NOMO-1 (cell line): ENCODE measurements around the gene COA1.
"Not testable (repeated sequence)": the region's sequence is repeated elsewhere in the genome, so short reads cannot be mapped to it uniquely, and the experiment has no call there.

ENCODE experiments used
- DNase-seq, 2 experiments: peaks; one replicate each; lab custom pipeline; 2025; ENCODE audit not compliant: unreplicated experiment in 2 of 2; lab: John Stamatoyannopoulos, UW

Gene COA1

DNA sequence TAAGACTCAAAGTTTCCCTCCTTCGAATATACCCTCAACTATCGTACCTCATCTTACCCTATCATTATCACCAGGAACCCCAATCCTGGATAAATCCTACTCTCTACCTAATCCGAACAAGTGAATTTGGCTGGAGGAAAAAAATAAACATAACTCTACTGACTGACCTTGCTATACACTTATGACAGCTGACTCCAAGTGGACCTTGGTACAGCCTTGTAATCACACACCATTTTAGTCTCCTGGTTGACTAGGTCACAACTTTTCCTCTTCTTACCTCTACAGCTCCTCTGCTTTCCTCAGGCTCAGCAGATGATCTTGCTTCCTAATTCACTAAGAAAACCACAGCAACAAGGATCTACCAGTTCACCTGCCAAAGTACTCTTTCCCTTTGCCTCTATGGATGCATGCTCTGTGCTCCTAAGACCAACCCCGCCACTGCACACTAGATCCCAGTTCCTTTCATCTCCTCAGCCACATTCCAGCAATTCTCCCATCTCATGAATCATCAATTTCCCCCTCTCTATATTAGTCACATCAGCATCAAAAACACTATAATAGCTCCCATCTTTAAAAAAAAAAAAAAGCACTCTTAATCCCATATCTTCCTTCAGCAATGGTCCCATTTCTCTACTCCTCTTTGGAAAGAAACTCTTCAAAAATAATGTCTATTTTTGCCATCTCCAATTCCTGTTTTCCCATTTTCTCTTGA, 35.5 kb downstream of the COA1 start:
- no peak for DNase-seq

DNA sequence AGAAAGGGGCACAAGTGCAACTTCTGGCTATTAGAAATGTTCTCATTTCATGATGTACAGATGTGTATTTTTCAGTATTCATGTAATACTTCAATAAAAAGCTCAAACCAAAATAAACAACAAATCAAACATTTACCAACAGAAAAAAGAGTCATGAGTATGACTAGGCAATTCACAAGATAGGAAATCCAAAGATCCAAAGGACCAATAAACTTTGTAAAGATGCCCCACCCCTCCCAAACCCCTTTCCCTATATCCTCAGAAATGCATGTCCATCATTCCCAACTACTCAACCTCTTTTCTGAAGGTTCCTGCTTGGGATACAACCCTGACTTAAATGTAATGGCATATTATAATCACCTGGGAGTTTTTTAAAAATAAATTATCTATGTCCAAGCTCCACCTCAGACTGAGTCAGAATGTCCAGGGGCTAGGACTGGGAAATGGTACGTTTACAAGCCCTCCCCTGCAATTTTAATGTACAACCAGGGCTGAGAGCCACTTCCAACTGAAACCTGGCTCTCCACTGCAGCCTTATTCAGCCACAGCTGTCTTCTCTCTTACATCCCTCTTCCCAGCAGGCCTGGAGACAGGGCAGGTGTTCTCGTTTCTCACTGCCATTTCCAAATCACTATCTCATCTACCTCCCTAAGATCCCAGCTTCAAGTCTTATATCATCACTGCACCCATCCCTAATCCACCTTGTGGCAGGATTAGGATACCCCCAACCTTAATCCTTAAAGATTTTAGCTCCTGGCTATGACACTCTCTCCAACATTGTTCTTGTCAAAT, 36.5 kb downstream of the COA1 start:
- no peak for DNase-seq

DNA sequence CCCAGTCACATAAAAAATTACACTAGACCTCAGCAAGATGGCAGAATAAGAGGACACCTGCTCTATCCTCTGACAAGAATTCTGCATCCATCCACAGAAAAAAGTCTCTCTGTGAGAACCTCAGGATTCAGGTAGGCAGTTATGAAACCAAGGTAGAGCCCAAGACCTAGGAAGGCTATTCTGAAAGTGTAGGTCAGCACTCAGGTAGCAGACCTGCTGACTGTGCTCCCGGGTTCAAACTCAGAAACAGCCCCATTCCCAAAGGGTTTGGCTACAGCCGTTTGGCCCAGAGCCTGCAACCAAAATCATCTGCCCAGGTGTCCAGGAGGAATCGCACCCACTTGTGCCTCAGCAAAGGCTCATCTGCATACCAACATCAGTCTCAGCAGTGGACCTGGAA, 37.7 kb downstream of the COA1 start:
- DNase-seq = no peak

DNA sequence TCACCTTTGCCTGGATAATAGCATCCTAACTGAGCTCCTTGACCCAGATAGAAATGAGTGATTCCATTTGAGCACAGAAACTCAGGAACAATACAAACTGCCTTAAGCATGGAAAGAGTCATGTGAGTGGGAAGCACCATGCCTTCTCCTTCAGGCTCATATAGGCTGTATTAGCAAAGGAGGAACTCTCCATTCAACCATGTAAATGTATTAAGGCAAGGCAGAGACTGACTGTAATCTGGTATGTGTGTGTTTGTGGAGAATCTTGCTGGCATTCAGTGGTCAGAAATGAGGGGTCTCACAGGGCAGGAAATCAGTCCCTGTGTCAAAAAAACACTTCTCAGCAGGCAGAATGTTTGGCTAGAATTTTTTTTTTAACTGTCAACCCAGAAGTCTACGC, 40.2 kb downstream of the COA1 start:
- no peak for DNase-seq

DNA sequence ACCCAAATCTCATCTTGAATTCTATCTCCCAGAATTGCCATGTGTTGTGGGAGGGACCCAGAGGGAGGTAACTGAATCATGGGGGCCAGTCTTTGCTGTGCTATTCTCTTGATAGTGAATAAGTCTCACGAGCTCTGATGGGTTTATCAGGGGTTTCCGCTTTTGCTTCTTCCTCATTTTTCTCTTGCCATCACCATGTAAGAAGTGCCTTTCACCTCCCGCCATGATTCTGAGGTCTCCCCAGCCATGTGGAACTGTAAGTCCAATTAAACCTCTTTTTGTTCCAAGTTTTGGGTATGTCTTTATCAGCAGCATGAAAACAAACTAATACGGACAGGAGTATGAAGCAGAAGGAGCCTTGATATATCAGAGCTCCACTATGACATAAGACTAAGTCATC, 41.5 kb downstream of the COA1 start:
- DNase-seq = not testable (repeated sequence)

DNA sequence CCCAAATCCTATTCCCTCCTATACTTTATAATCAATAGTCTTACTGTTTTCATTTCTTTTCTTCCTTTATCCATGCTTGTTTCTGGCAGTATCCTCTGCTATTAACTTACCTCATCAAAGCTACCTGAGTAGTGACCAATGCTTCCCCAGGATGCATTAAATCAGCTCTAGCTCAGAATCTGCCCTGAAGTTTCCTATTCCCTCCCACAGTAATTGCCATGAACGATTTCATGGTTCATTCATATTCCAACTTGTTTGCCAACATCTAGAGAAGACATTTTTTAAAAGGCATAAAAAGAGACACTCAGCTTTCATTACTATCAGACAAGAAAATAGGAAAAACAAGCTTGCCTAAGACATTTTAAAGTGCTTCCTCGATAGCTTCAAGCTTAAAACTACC, 42.3 kb downstream of the COA1 start:
- no peak for DNase-seq

DNA sequence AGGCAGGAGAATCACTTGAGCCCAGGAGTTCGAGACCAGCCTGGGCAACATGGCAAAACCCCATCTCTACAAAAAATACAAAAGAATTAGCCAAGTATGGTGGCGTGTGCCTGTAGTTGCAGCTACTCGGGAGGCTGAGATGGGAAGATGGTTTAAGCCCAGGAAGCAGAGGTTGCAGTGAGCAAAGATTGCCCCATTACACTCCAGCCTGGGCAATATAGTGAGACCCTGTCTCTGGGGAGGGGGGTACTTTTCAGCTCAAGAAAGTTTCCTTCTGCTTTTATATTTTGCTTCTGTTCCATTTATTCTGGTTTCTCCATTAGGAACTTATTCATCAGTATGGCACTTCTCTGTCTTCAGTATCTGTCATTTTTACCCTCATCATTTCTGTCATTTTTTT, 48.6 kb downstream of the COA1 start:
- DNase-seq = no peak

DNA sequence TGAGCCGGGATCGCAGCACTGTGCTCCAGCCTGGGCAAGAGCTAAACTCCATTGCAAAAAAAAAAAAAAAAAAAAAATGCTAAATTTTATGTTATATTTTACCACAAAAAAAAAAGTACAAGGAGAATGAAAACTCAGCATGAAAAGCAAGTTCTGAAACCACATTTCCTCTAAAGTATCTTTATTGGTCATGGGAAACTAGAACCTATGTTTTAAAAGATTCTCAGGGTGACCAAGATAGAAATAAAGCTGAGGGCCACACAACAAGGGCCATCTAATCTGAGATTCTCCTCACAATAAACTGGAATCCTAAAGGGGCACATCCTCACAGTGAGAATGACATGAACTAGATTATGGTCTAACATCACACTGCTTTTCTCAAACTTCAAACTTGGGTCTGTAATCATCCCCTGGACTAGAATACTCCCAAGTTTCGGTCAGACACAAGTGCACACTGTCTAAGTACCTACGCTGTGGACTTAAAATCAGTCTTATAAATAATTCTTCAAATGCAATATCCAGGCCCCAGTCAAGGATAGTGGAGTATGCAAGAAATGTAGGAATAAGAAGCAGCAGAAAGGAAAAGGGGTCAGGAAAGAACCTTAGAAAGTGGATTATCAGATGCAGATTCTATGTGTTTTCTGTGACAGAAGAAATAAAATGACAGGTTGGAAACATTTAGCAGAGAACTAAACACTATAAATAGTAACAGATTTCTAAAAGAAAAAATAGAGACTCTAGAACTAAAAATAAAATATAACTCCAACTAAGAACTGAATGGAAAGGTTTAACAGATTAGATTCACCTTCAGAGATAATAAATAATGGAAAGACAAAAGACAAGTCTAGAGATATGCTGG, 49.9 kb downstream of the COA1 start:
- no peak for DNase-seq

DNA sequence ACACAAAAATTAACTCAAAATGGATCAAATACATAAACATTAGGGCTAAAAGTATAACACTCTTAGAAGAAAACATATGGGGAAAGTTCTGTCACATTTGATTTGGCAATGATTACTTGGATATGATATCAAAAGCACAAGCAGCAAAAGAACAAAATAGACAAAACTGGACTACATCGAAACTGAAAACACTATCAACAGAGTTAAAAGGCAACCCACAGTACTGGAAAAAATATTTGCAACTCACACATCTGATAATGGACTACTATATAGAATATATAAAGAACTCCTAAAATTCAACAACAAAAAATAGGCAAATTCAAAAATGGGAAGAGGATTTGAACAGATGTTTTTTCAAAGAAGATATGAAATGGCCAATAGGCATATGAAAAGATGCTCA, 51.0 kb downstream of the COA1 start:
- DNase-seq = no peak

DNA sequence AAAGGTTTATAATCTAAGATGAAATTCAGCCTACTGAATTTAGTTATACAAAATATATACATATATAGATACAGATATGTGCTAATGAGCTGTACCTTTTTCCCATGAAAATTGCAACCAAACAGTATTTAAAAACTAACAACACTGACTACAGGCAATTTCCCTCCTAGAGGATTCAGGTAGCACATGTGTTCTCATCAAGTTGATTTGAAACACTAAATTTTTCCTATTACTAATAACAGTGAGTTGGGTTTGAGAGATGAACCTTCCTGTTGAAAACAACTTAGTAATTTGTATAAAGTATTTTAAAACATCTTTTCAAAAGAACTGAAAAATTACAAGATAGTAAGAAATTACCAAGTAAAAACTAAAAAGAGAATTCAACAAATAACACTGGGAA, 51.5 kb downstream of the COA1 start:
- DNase-seq = no peak

DNA sequence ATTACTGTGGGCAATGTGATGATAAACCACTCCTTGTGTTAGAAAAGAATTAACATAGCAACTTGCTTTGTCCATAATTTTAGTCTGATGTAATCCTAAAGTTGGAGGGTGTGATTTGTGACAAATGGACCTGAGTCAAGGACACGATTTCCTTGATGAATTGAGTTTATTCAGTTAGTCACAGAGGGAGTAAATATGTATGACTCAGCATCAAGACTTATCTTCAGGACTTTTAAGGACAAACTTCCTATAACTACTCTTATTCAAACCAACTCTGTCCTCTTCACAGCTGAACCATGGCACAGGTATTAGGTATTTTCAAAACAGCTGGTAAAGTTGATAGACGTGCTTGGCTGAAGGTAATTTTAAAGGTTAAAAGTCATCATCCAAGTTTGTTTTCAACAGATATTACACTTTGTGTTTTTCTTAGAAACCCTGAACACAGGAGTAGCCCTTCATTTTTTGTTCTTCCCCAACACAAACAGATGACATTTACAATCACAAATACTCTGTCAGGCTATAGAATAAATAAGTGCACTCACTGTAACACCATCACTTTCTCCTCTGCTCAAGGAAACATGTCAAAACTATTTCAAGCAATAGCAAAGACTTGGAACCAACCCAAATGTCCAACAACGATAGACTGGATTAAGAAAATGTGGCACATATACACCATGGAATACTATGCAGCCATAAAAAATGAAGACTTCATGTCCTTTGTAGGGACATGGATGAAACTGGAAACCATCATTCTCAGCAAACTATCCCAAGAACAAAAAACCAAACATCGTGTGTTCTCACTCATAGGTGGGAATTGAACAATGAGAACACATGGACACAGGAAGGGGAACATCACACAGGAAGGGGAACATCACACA, 54.5 kb downstream of the COA1 start:
- DNase-seq = no peak

DNA sequence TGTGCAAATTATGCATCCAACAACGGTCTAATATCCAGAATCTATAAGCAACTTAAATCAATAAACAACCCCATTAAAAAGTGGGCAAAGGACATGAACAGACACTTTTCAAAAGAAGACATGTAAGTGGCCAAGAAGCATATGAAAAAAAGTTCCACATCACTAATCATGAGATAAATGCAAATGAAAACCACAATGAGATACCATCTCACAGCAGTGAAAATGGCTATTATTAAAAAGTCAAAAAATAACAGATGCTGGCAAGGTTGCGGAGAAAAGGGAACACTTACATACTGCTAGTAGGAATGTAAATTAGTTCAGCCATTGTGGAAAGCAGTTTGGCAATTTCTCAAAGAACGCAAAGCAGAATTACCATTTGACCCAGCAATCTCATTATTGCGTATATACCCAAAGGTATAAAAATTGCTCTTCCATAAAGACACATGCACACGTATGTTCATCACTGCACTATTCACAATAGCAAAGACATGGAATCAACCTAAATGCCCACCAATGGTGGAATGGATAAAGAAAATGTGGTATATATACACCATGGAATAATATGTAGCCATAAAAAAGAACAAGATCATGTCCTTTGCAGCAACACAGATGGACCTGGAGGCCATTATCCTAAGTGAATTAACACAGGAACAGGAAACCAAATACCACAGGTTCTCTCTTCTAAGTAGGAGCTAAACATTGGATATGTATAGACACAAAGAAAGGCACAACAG, 55.9 kb downstream of the COA1 start:
- DNase-seq = not testable (repeated sequence)

DNA sequence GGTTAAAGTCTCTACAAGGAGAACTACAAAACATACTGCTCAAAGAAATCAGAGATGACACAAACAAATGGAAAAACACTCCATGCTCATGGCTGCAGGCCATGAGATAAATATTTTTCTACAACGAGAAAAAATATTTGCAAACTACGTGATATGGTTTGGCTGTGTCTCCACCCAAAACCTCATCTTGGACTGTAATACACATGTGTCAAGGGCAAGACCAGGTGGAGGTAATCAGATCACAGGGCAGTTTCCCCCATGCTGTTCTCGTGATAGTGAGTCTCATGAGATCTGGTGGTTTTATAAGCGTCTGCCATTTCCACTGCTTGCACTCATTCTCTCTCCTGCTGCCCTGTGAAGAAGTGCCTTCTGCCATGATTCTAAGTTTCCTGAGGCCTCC, 57.8 kb downstream of the COA1 start:
- DNase-seq = no peak

DNA sequence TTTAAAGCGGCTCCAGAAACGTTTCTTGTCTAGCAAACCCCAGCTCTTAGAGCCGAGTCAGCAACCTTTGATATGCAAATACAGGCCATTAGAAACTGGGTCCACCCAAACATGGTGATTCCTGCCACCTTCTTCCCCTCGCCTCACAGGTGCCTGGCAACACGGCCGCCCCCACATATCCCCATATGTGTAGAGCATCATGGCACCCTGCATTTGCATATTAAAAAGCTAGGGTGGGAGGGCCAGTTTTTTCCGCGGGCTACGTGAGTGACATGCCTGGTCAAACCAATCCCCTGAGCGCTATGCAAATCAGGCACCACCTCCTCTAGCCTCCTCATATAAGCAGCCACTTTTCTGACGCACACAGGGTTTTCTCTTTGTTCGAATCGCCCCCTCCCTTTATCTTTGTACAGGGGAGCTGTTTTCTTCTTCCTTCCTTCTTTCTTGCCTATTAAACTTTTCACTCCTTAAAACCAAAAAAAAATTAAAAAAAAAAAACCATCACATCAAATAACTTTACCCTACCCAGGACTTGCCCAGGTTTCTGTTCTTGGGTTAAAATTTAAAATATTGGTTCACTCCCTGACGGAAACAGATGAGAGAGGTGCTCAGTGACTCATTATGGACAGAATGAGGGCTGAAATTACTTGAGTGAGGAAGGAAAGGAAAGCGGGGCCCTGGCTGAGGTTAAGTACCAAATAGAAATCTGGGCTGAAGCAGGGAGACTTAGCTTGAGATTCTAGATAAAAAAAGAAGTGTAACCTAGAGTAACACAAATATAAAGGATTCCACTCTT, 59.8 kb downstream of the COA1 start:
- no peak for DNase-seq

DNA sequence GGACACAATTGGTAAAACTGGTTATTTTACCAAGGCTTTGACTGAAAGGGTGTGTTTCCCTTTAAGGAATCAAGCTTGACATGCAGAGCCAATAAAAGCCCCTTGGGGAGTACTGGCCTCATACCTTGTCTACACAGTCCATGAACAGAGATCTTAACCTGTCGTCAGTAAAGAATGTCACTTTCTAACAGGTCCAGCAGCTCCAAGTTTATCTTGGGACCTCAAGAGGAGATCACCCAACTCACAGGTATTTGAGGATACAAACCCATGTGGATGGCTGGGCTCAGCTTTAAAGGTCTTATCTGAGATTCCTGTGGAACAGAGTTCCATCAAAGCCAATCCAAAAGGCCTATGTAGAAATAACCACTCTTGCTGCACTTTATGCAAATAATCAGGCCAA, 61.3 kb downstream of the COA1 start:
- no peak for DNase-seq

DNA sequence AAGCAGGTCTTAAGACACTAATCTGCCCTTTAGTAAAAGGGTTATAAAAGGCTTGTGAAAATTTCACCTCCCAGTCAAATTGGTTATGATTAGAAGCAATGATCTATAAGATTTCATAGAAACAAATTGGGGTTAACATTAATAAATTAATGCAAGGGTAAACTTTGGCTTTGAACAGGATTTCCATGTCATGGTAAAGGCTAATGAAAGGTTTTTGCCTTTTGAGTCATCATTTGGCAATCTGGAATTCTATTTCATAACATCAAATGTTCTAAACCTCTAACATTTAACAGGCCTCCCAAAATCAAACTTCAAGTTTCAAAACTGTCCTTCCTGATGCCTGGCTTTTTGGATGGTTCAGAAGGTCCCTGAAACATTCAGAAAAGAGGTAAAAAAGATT, 62.4 kb downstream of the COA1 start:
- DNase-seq = no peak

DNA sequence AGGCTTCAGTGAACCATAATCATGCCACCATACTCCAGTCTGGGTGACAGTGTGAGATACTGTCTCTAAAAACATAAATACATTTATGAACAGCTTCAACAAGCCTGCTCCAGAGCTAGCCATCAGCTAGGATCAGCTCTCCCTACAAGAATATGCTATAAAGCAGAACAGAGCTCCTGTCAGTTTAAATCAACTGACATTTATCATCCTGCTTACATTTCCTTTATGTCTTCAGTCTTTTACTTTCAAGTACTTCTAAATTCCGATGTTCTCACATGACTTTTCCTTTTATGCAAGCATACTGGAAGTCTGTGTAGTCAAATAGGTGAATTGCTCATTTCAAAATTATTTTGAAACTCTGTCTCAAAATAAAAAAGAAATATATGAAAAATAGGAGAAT, 64.6 kb downstream of the COA1 start:
- no peak for DNase-seq

DNA sequence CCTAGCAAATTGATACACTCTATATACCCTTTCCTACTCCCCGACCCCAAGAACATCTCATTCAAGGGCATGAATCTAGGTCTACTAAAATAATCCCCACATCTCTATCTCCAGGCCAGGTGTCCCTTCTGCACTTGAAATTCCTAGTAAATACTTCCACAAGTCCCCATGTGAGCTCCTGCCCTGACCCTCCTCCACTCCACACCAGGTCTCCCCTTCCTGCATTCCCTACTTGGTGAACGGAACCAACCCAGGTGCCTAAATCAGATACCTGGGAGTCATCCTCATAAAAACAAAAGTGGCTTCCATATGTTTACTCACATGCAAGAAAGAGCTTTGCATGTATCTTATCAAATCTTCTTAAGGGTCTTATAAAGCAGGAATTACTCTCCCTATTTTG, 69.2 kb downstream of the COA1 start:
- DNase-seq = no peak

DNA sequence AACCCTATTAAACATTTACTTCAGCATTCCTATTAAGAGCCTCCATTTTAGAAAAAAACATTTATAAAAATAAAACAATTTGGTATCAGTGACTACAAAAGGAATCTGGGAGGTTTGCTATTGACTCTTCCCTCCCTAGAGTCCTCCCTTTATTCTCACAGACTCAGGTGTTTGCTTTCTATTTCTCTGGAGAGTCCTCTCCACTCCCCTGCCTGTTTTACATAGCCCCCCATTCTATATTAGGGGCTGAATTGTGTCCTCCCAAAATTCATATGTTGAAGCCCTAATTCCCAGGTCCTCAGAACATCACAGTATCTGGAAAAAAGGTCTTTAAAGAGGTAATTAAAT, 69.8 kb downstream of the COA1 start:
- DNase-seq = no peak
